Measurements from ENCODE around the gene SDK2.
A peak's percentile ranks its signal among the peaks of the same experiment; 100 is the strongest.

Gene SDK2

GRCh38 chr17:73553311-73553710, 90.9 kb downstream of the SDK2 start:
- in situ Hi-C loops (cut with MboI; ENCODE audit: low sequenced_read_pairs) = no loop called here

GRCh38 chr17:73552300-73553048, 91.8 kb downstream of the SDK2 start:
- 0 out of 2 replicates have a peak, but pooled peaks cover 3% of the 10 kb centered on the region for H3K27me3 ChIP-seq (ENCODE audit: low read depth)
- H3K9me3 ChIP-seq = no peaks in the 10 kb centered on the region
- H3K4me3 ChIP-seq = no peak overlapping the region
- H3K4me1 ChIP-seq = no peaks in the 10 kb centered on the region
- H3K36me3 ChIP-seq (replicated peaks) = no peaks in the 10 kb centered on the region
- DNase-seq (ENCODE audit: low spot score in 2 of 2) = no peak
- in situ Hi-C loops (cut with MboI; ENCODE audit: low sequenced_read_pairs) = no loop called here

More at GRCh38 chr17:73553311-73553710, 90.9 kb downstream of the SDK2 start:
- no peaks in the 10 kb centered on the region for H3K4me1 ChIP-seq
- H3K4me3 ChIP-seq = no peak overlapping the region
- DNase-seq (ENCODE audit: low spot score in 2 of 2) = no peak
- H3K36me3 ChIP-seq (replicated peaks) = no peaks in the 10 kb centered on the region
- 0 out of 2 replicates have a peak, but pooled peaks cover 3% of the 10 kb centered on the region for H3K27me3 ChIP-seq (ENCODE audit: low read depth)
- H3K9me3 ChIP-seq = no peaks in the 10 kb centered on the region

GRCh38 chr17:73551759-73552158, 92.5 kb downstream of the SDK2 start:
- H3K4me1 ChIP-seq = no peaks in the 10 kb centered on the region
- H3K36me3 ChIP-seq (replicated peaks) = no peaks in the 10 kb centered on the region
- no peak overlapping the region for H3K4me3 ChIP-seq
- in situ Hi-C loops (cut with MboI; ENCODE audit: low sequenced_read_pairs) = no loop called here
- no peak for DNase-seq (ENCODE audit: low spot score in 2 of 2)
- H3K27me3 ChIP-seq (ENCODE audit: low read depth) = 0 out of 2 replicates have a peak, but pooled peaks cover 3% of the 10 kb centered on the region
- no peaks in the 10 kb centered on the region for H3K9me3 ChIP-seq

DNA sequence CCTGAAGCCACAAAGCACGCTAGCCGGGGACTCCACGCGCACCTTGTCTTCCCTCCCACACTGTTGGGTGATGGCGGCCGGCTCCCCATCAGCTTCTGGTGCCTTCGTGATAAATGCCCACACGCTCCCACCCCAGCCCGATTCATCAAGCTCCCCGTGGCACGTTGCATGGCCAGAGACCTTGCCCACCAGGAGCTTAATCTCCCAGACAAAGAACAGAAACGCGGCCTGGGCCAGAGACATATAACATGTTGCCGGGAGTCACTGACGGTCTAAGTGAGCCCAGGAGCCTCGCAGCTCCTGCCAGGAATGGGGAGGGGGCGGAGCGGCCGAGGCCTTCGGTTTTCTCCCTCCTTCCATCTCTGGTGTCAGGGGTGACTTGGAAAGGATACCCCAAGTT, 93.1 kb downstream of the SDK2 start:
- Histone ChIP-seq H3K27me3 (ENCODE audit: low read depth) (0 out of 2 replicates have a peak, but pooled peaks cover 3% of the 10 kb centered on the region), H3K4me1 (no peaks in the 10 kb centered on the region), H3K9me3 (no peaks in the 10 kb centered on the region), H3K36me3 (replicated peaks) (no peaks in the 10 kb centered on the region), H3K4me3 (no peak overlapping the region)
- in situ Hi-C loops (cut with MboI; ENCODE audit: low sequenced_read_pairs) = no loop called here
- no peak for DNase-seq (ENCODE audit: low spot score in 2 of 2)

GRCh38 chr17:73550556-73550955, 93.7 kb downstream of the SDK2 start:
- Histone ChIP-seq H3K4me3 (no peak overlapping the region), H3K27me3 (ENCODE audit: low read depth) (peaks cover 1% of the 10 kb centered on the region; the same call in 1 of the 2 replicates), H3K36me3 (replicated peaks) (no peaks in the 10 kb centered on the region), H3K4me1 (no peaks in the 10 kb centered on the region), H3K9me3 (no peaks in the 10 kb centered on the region)
- in situ Hi-C loops (cut with MboI; ENCODE audit: low sequenced_read_pairs) = no loop called here
- DNase-seq (ENCODE audit: low spot score in 2 of 2) = no peak

DNA sequence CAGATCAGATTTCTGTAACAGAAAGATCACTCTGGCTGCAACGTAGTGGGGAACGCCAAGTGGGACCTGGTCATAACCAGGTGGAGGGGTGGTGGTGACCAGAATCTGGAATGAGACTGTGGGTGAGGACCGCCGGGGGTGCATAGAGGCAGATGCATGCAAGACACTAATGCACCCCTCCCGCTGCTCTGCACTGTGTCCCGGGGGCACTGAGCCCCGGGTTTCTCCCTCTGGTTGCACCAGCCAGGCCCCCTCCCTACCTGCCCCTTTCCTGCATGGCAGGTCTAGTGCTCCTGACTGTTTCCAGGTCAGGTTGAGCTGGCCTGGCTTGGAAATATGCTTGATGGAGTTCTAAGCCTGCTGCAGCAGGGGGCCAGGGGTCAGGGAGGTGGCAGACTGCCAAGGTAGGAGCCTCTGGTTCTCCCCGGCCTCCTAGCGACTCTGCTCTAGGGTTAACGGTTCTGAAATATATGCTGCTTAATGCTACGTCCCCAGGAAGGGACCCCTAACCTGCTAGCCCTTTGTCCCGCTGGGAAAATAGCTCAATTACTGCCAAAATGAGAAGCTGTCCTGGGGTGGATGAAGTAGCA, 94.3 kb downstream of the SDK2 start:
- Histone ChIP-seq H3K4me1 (no peaks in the 10 kb centered on the region), H3K9me3 (no peaks in the 10 kb centered on the region), H3K36me3 (replicated peaks) (no peaks in the 10 kb centered on the region), H3K27me3 (ENCODE audit: low read depth) (peaks cover 3% of the 10 kb centered on the region; the same call in 1 of the 2 replicates), H3K4me3 (no peak overlapping the region)
- in situ Hi-C loops (cut with MboI; ENCODE audit: low sequenced_read_pairs) = no loop called here
- DNase-seq (ENCODE audit: low spot score in 2 of 2) = no peak

DNA sequence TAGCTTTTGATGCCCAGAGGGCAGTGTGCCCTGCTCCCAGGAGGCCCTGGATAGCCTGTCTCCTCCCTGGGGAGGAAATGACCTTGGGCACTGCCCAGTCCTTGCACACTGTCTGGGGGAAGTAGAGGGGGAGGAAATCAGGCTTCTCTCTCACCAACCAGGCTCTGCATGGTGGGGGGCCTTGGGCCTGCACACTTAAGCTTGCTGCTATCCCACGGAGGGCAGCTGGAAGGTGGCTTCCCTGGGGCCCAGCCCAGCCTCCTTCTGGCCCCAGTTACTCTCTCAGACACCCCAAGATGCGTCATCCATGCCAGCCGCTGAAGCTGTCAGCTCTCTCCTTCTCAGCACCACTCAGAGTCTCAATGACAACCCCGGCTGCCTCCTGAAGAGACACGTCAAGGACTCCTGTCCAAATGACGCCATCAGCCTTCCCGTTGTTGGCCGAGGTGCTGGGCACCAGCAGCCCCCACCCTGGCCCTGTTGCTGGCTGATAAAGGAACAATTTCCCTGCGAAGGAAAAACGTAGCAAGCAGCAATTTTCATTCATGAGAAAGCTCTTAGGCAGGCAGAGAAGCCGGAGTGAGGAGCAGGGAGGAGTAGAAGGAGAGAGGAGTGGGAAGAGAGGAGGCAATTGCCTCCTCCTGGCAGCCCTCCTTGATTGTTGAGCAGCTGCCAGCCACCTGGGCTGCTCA, 95.5 kb downstream of the SDK2 start:
- Histone ChIP-seq H3K36me3 (replicated peaks) (no peaks in the 10 kb centered on the region), H3K4me1 (no peaks in the 10 kb centered on the region), H3K27me3 (ENCODE audit: low read depth) (peaks cover 9% of the 10 kb centered on the region; the same call in 1 of the 2 replicates), H3K4me3 (no peak overlapping the region), H3K9me3 (no peaks in the 10 kb centered on the region)
- in situ Hi-C loops (cut with MboI; ENCODE audit: low sequenced_read_pairs) = no loop called here
- no peak for DNase-seq (ENCODE audit: low spot score in 2 of 2)

DNA sequence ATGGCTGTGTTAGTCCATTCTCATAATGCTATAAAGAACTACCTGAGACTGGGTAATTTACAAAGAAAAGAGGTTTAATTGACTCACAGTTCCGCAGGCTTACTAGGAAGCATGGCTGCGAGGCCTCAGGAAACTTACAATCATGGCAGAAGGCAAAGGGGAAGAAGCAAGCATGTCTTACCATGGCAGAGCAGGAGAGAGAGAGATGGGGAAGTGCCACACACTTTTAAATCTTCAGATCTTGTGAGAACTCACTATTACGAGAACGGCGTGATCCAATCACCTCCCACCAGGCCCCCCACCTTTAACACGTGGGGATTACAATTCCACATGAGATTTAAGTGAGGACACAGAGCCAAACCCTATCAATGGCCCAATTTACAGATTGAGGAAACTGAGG, 96.5 kb downstream of the SDK2 start:
- Histone ChIP-seq H3K27me3 (ENCODE audit: low read depth) (peaks cover 9% of the 10 kb centered on the region; the same call in 1 of the 2 replicates), H3K4me1 (no peaks in the 10 kb centered on the region), H3K9me3 (no peaks in the 10 kb centered on the region), H3K4me3 (no peak overlapping the region), H3K36me3 (replicated peaks) (no peaks in the 10 kb centered on the region)
- in situ Hi-C loops (cut with MboI; ENCODE audit: low sequenced_read_pairs) = no loop called here
- no peak for DNase-seq (ENCODE audit: low spot score in 2 of 2)

DNA sequence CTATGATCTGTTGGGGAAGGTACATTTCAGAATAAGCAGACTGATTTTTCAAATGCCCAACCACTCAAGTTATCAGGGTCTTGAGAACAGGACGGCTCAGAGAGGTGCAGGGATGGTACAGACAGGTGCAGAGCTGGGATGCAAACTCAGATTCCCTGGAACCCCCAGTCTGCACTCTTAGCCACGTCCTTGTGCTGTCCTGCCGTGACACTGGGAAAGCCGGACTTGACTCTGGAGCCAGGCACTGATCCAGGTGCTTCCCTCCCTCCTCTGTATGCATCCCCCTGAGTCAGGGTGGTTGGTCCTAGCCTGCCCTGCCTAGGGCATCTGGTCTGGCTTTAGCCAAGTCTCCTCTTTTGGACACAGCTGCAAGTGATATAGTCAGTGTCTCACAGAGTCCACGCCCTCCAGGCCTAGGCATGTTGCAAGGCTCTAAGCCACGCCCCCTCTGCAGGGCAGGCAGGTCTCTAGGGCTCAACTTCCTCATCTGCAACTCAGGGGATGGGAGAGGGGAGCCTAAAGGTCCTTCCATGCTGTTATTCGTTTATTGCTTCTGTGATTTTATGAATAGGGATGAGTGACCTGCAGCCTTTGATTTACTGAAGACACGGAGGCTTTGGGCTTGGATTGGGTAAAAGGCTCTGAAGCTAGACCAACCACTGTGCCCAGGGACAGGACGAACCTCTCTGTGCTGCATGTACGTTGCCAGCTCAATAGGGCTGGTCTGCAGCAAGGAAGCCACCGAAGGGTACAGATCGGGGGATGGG, 97.3 kb downstream of the SDK2 start:
- no peaks in the 10 kb centered on the region for H3K9me3 ChIP-seq
- H3K27me3 ChIP-seq (ENCODE audit: low read depth) = peaks cover 9% of the 10 kb centered on the region; the same call in 1 of the 2 replicates
- in situ Hi-C loops (cut with MboI; ENCODE audit: low sequenced_read_pairs) = no loop called here
- H3K4me1 ChIP-seq = no peaks in the 10 kb centered on the region
- no peaks in the 10 kb centered on the region for H3K36me3 ChIP-seq (replicated peaks)
- peak in 1 of 2 experiments; percentile 58 for DNase-seq (ENCODE audit: low spot score in 2 of 2)
- no peak overlapping the region for H3K4me3 ChIP-seq

DNA sequence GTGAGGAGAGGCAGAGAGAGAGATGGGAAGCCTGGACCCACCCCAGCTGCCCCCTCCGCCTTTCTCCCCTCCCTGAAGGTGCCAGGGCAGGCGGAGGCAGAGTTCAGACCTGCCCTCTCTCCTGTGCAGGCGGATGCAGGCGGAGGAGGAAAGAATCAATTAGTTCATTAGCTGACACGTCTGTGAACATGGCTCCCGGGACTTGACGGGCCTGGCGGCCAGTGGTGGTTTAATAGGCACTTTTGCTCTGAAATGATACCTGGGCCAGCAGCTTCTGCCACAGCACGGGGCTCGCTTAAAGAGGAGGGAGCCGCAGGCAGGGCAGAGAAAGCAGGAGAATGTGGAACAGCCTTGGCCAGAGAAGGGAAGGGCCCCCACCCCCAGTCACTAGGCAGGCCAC, 98.1 kb downstream of the SDK2 start:
- H3K4me3 ChIP-seq = no peak overlapping the region
- in situ Hi-C loops (cut with MboI; ENCODE audit: low sequenced_read_pairs) = no loop called here
- peaks cover 9% of the 10 kb centered on the region; the same call in 1 of the 2 replicates for H3K27me3 ChIP-seq (ENCODE audit: low read depth)
- no peaks in the 10 kb centered on the region for H3K36me3 ChIP-seq (replicated peaks)
- DNase-seq (ENCODE audit: low spot score in 2 of 2) = no peak
- H3K9me3 ChIP-seq = no peaks in the 10 kb centered on the region
- H3K4me1 ChIP-seq = no peaks in the 10 kb centered on the region

GRCh38 chr17:73545109-73546032, 98.9 kb downstream of the SDK2 start:
- in situ Hi-C loops (cut with MboI; ENCODE audit: low sequenced_read_pairs) = no loop called here
- H3K9me3 ChIP-seq = no peaks in the 10 kb centered on the region
- H3K27me3 ChIP-seq (ENCODE audit: low read depth) = peaks cover 9% of the 10 kb centered on the region; the same call in 1 of the 2 replicates
- no peak overlapping the region for H3K4me3 ChIP-seq
- no peaks in the 10 kb centered on the region for H3K4me1 ChIP-seq
- DNase-seq (ENCODE audit: low spot score in 2 of 2) = no peak
- H3K36me3 ChIP-seq (replicated peaks) = no peaks in the 10 kb centered on the region

GRCh38 chr17:73544333-73544732, 99.9 kb downstream of the SDK2 start:
- Histone ChIP-seq H3K36me3 (replicated peaks) (no peaks in the 10 kb centered on the region), H3K27me3 (ENCODE audit: low read depth) (peaks cover 9% of the 10 kb centered on the region; the same call in 1 of the 2 replicates)
- in situ Hi-C loops (cut with MboI; ENCODE audit: low sequenced_read_pairs) = no loop called here

More at GRCh38 chr17:73544333-73544732, 99.9 kb downstream of the SDK2 start:
- Histone ChIP-seq H3K9me3 (no peaks in the 10 kb centered on the region), H3K4me1 (no peaks in the 10 kb centered on the region), H3K4me3 (no peak overlapping the region)
- DNase-seq (ENCODE audit: low spot score in 2 of 2) = no peak

All from HAP-1 (cell line).